Hematopoietic multipotent progenitor cell (in vitro differentiated cells): ENCODE measurements around the gene HSPB6. TPM values are rescaled to one million over a fixed set of nuclear protein-coding genes. Genes with fewer than 3 reads are reported as not detected.
"Not testable (repeated sequence)": the region's sequence is repeated elsewhere in the genome, so short reads cannot be mapped to it uniquely, and the experiment has no call there.

ENCODE experiments used
- DNase-seq, 3 donors: peaks; one replicate each; pipeline ENCODE4 v3.0.0-alpha.2; 2011 to 2015; ENCODE audit warnings: low read depth in 2 of 3, low spot score in 2 of 3
- total RNA-seq: library from RNA; depleted of rRNA; stranded (reverse); fragments of >200 nt; gene quantifications from one replicate; pipeline ENCODE4 v1.2.3, GENCODE V29; 2012

The HSPB6 gene
- total RNA-seq, 1 donor, result 0.27 TPM

DNA sequence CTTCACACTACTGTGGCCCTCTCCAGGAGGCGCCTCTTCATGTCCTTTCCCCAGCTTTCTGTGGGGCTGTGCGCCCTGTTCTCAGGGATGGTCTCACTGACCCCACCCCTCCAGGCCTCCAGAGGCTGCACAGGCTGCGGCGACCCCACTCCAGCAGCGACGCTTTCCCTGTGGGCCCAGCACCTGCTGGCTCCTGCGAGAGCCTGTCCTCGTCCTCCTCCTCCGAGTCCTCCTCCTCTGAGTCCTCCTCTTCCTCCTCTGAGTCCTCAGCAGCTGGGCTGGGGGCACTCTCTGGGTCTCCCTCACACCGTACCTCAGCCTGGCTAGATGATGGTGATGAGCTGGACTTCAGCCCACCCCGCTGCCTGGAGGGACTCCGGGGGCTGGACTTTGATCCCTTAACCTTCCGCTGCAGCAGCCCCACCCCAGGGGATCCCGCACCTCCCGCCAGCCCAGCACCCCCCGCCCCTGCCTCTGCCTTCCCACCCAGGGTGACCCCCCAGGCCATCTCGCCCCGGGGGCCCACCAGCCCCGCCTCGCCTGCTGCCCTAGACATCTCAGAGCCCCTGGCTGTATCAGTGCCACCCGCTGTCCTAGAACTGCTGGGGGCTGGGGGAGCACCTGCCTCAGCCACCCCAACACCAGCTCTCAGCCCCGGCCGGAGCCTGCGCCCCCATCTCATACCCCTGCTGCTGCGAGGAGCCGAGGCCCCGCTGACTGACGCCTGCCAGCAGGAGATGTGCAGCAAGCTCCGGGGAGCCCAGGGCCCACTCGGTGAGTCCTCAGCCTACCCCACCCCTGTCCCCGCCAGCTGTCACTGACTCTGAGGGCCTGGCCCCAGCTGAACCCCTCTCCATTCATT is 29.7 kb upstream of the HSPB6 start:
- no peak for DNase-seq

DNA sequence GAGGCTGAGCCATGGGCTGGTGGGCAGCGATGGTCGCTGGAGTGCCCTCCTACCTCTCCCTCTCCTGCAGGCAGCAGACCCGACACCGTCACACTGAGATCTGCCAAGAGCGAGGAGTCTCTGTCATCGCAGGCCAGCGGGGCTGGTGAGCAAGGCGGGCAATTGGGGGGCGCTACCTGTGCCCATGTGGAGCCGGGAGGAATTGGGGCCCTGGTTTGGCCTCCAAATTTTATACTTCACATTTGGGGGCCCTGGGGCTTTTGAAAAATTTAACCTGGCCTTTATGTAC is 28.5 kb upstream of the HSPB6 start:
- DNase-seq, result no peak

- no peak for DNase-seq
Measured at GRCh38 chr19:35784503-35785338, 27.9 kb upstream of the HSPB6 start.

- no peak for DNase-seq
Measured at GRCh38 chr19:35783469-35784434, 26.9 kb upstream of the HSPB6 start.

DNA sequence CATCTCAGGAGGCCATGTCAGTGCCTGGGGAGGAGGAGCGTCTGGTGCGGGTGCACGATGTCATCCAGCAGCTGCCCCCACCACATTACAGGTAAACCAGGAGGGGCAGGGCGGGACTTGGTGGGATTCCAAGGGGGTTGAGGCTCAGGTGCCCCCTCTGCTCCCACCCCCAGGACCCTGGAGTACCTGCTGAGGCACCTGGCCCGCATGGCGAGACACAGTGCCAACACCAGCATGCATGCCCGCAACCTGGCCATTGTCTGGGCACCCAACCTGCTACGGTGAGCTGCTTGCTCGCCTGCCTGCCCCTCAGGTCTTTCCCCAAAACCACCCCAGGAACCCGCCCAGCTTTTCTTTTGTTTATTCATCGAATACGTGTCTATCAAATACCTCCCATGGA is 25.8 kb upstream of the HSPB6 start:
- no peak for DNase-seq

DNA sequence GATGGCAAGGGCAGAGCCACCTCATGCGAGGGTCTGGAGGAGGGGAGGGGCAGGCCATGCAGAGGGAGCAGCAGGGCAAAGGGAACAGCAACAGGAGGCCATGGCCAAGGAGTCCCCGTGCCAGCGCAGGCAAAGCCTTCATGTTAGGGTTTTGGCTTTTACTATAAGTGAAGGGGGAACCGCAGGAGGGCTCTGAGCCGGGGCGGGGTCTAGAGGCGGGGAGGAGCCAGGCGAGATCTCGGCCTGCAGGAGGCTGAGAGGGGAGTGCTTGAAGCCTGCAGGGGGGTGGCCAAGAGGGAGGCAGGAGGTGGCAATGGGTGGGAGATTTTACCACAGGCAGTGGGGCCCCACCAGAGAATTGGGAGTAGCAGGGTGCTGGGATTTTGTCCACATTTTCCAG is 24.8 kb upstream of the HSPB6 start:
- no peak for DNase-seq

DNA sequence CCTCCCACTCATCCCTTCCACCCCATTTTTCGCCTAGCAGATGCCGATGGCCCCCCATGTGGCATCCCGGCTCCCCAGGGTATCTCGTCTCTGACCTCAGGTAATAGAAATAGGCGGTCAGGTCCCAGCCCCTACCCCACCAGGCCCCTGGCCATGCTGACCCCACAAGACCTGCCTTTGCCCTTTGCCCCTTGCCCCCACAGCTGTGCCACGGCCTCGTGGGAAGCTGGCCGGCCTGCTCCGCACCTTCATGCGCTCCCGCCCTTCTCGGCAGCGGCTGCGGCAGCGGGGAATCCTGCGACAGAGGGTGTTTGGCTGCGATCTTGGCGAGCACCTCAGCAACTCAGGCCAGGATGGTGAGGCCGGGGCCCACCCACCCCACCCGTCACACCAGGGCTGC is 23.9 kb upstream of the HSPB6 start:
- no peak for DNase-seq

DNA sequence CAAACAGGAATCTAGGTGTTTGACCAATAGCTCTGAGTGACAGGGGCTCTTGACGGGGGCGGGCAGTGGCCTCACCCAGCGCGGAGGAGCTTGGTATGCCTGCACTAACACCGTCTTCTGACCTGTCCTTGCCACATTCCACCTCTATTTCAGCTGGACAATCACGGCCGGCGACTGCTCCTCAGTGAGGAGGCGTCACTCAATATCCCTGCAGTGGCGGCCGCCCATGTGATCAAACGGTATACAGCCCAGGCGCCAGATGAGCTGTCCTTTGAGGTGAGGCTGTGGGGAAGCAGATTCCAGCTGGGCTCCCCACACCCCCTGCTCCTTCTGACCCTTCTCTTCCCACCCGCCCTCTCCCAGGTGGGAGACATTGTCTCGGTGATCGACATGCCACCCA is 23.2 kb upstream of the HSPB6 start:
- no peak for DNase-seq

DNA sequence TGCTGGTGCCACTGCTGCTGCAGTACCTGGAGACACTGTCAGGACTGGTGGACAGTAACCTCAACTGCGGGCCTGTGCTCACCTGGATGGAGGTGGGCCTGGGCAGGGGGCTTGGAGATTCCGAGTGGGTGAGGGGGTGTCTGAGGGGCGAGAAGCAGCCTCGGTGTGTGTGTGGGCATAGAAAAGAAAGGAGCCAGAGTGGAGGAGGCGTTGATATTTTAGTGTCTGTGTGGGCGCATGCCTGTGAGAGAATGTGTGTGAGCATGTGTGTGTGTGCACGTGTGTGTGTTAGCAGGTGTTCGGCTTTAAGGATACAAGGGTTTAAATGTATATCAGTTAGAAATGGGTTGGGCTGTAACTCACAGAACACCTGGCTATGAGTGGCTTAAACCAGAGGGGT is 22.2 kb upstream of the HSPB6 start:
- DNase-seq, result no peak

DNA sequence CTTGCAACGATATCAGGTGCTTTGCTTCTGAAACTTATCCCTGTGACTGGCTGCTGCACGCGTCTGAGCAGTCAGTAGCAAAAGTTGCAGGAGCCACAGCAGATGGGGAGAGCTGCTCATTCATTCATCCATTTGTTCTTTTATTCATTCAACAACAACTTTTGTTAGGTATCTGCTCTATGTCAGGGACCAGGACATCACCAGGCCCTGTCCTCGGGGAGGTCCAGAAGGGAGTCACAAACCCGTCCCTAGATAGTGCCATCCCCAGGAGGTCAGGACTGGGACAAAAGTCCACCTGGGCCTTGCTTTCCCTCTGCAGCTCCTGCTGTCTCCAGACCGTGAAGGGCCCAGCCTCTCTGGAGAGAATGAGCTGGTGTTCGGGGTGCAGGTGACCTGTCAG is 21.1 kb upstream of the HSPB6 start:
- no peak for DNase-seq

GRCh38 chr19:35777086-35777841 is 20.4 kb upstream of the HSPB6 start:
- no peak for DNase-seq

DNA sequence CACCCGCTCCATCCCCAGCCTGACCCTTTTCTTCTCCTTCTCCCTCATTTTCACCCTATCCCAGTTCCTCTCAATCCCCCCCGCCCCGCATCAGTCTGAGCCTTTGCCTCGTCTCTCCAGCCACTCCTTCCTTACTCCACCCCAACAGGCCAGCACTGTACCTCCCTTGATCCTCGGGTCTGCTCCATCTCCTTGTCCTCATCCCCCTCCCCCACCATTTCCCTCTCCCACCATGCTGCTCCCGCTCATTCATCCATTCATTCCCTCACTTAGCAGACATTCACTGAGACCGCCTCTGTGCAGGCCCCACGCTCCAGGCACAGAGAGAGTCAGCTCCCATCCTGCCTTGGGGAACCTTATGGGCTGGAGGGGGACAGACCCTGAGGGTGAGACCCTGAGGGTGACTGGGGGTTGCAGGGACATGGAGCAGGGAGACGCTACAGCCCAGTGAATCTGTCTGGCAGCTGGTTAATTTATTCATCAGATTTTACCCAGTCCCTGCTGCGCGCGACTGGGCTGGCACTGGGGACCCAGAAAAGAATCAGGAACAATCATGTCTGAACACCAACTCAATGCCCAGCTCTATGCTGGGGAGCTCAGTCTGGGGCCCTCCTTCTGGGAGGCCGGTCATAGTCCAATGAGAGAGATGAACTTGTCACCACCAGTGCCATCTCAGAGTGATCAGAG is 19.4 kb upstream of the HSPB6 start:
- no peak for DNase-seq

DNA sequence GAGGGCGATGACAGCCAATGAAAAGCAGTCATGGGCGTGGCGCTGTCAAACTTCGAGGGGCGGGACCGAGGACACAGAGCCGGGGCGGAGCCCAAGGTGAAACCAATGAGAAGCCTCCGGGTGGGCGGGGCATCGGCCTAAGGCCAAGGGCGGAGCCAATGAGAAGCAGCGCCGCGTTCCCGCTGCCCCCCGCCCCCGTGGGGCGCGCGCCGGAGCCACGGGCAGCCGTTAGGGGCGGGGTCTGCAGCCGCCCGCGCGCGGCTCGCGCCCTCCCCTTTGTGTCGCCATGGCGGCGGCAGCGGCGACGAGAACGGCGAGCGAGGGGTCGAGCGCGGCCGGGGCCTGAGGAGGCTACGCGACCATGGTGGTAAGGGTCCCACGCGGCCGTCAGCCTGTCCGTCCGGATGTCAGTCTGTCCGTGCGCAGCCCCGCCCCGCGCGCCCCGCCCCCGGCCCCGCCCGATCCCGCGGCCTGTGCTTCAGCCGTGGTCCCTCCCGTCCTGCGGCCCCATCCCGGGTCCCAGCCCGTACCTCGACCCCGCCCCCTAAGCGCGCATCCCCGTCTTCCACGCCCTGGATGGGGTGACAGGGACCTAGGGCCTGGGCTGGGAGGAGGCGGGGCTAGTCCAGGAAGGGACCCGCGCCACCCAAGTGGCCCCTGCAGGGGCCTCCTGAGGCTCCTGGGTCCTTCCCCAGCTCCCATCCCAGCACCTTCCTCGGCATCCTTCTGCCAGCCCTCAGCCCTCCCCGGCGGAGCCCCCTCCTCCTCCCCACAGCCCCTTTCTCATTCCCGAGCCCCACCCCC is 18.7 kb upstream of the HSPB6 start, which contains the start of gene ARHGAP33:
TSS of gene ARHGAP33 (plus strand) at position 267 of the 804 bp plus-strand sequence. CDS start at position 362, 95 bp downstream.
- peak; percentile 95 to 99 (median 99) for DNase-seq

DNA sequence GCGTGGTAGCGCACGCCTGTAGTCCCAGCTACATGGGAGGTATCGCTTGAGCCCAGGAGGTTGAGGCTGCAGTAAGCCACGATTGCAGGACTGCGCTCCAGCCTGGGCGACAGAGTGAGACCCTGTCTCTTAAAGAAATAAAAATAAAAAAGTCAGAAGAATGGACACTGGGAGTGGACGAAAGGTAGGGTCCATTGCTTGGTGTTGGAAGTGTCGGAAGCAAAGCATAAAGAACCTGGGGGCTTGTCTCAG is 18.1 kb upstream of the HSPB6 start:
- DNase-seq, result no peak

- no peak for DNase-seq
Measured at GRCh38 chr19:35774274-35775045, 17.6 kb upstream of the HSPB6 start.

- DNase-seq, result no peak
Measured at GRCh38 chr19:35773020-35773806, 16.4 kb upstream of the HSPB6 start.

DNA sequence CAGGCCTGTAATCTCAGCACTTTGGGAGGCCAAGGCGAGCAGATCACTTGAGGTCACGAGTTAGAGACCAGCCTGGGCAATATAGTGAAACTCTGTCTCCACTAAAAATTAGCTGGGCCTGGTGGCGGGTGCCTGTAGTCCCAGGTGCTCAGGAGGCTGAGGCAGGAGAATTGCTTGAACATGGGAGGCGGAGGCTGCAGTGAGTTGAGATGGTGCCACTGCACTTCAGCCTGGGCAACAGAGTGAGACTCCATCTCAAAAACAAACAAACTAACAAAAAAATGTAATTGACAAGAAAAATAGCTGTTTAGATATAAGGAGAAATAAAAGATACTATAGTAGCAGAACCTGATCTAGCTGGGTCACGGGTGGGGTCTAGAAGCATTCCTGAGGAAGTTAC is 15.5 kb upstream of the HSPB6 start:
- DNase-seq, result not testable (repeated sequence)

- DNase-seq, result no peak
Measured at GRCh38 chr19:35768082-35768421, 11.2 kb upstream of the HSPB6 start.
